HepG2 (cell line): ENCODE results near the gene ZNF674. TPM values are rescaled to one million over a fixed set of nuclear protein-coding genes. Genes with fewer than 3 reads are reported as not detected.

ENCODE experiments used
- ATAC-seq: fragments of 200-7000 bp; cut with Tn5 transposase; 3 replicates; pipeline ENCODE4 v1.9.1; 2020; ENCODE audit warnings: mild to moderate bottlenecking, moderate library complexity
- BruUV-seq: library from RNA; stranded (reverse); fragments of 400-500 nt; replicated peaks from 2 replicates; lab custom pipeline; 2021; lab: Mats Ljungman, UMichigan
- CTCF ChIA-PET: fragments of 300-600 bp; formaldehyde crosslinking; extraction: SDS; loops from one replicate; lab custom pipeline; 2021; ENCODE audit warnings: low total read pairs, inconsistent platforms, low intra/inter-chr PET ratio; lab: Yijun Ruan, JAX
- POLR2A ChIA-PET: fragments of 350-600 bp; sonication (Branson Sonifier 250); formaldehyde crosslinking; loops from one replicate; lab custom pipeline; 2020; ENCODE audit warnings: antibody characterized with exemption, inconsistent platforms; lab: Yijun Ruan, JAX
- DNase-seq: peaks from one replicate; pipeline ENCODE4 v3.0.0-alpha.2; 2015; ENCODE audit warnings: low spot score
- FAIRE-seq: peaks from 3 replicates; lab custom pipeline; 2011; peaks lifted over from hg19 to GRCh38; lab: Jason Lieb, UNC
- H2AFZ ChIP-seq: one replicate; pipeline ENCODE4 v1.6.1; 2011; ENCODE audit warnings: low read length, inconsistent platforms
- H3K27ac ChIP-seq: fragments of 300-600 bp; 3 replicates; pipeline ENCODE4 v1.8.0; 2011; ENCODE audit warnings: mixed run types, mild to moderate bottlenecking, mixed read lengths, low read length, inconsistent platforms; ENCODE audit not compliant: insufficient read depth; ENCODE audit errors: extremely low read length
- H3K27me3 ChIP-seq, 2 experiments: fragments of 200-600 bp in 1 of 2; 2 replicates in 1 of 2; 3 replicates in 1 of 2; pipeline versions ENCODE4 v1.6.0 to v1.8.0; 2011; ENCODE audit warnings: low read length in 2 of 2, mild to moderate bottlenecking in 2 of 2, moderate library complexity in 2 of 2, inconsistent platforms in 1 of 2; ENCODE audit not compliant: insufficient read depth in 2 of 2, control insufficient read depth in 1 of 2
- H3K36me3 ChIP-seq, 2 experiments: fragments of 200-600 bp in 1 of 2; replicated peaks in 1 of 2; 2 replicates in 1 of 2; 3 replicates in 1 of 2; pipeline versions ENCODE4 v1.5.1 to v1.8.0; 2011; ENCODE audit warnings: low read length in 2 of 2, inconsistent platforms in 1 of 2; ENCODE audit not compliant: insufficient read depth in 2 of 2, control insufficient read depth in 1 of 2
- H3K4me1 ChIP-seq: 2 replicates; pipeline ENCODE4 v1.5.1; 2012; ENCODE audit warnings: low read length, inconsistent platforms; ENCODE audit not compliant: insufficient read depth
- H3K4me2 ChIP-seq: 2 replicates; pipeline ENCODE4 v1.6.0; 2011; ENCODE audit warnings: low read depth, low read length, inconsistent platforms
- H3K4me3 ChIP-seq, 3 experiments: fragments of 200-600 bp in 1 of 3; sonication (generic), shearing (Covaris generic) in 1 of 3; replicated peaks in 1 of 3; 2 replicates each; pipeline ENCODE4 v1.5.1; 2011 to 2016; ENCODE audit warnings: low read length in 3 of 3, inconsistent platforms in 2 of 3, low read depth in 2 of 3, mild to moderate bottlenecking in 2 of 3, control low read depth in 1 of 3, mixed read lengths in 1 of 3; ENCODE audit not compliant: insufficient read depth in 1 of 3
- H3K79me2 ChIP-seq: one replicate; pipeline ENCODE4 v1.6.1; 2011; ENCODE audit warnings: low read length, inconsistent platforms; ENCODE audit not compliant: insufficient read depth
- H3K9ac ChIP-seq: 2 replicates; pipeline ENCODE4 v1.6.0; 2011; ENCODE audit warnings: mild to moderate bottlenecking, low read depth, low read length, inconsistent platforms; ENCODE audit not compliant: insufficient read depth
- H3K9me3 ChIP-seq: 2 replicates; pipeline ENCODE4 v1.5.1; 2012; ENCODE audit warnings: mild to moderate bottlenecking, low read length
- H4K20me1 ChIP-seq: 2 replicates; pipeline ENCODE4 v1.6.0; 2011; ENCODE audit warnings: inconsistent platforms, mild to moderate bottlenecking, low read length, moderate library complexity; ENCODE audit not compliant: insufficient read depth
- CHD2 ChIP-seq: IDR thresholded peaks from 2 replicates; pipeline ENCODE4 v1.6.1; 2011; ENCODE audit warnings: low read depth, low read length, improper control_type of control experiment
- FOSL2 ChIP-seq: sonication (generic); formaldehyde crosslinking; IDR thresholded peaks from 2 replicates; pipeline ENCODE4 v1.4.0; 2020; ENCODE audit warnings: missing genetic modification reagents
- SOX13 ChIP-seq, 3 experiments: fragments of 450-650 bp in 1 of 3; sonication (generic) in 1 of 3; formaldehyde crosslinking in 1 of 3; IDR thresholded peaks in 2 of 3; conservative IDR thresholded peaks in 1 of 3; 2 replicates each; pipeline versions ENCODE4 v1.5.0 to v1.6.1; 2016 to 2020; ENCODE audit warnings: antibody characterized with exemption in 1 of 3, mild to moderate bottlenecking in 1 of 3, missing compliant biosample characterization in 1 of 3, missing genetic modification reagents in 1 of 3, moderate library complexity in 1 of 3
- TFDP1 ChIP-seq: IDR thresholded peaks from 2 replicates; pipeline ENCODE4 v1.6.1; 2016; ENCODE audit warnings: missing compliant biosample characterization, missing genetic modification reagents, borderline replicate concordance
- ZNF256 ChIP-seq: sonication (generic); formaldehyde crosslinking; conservative IDR thresholded peaks from 2 replicates; pipeline ENCODE4 v1.4.0; 2020; ENCODE audit warnings: missing genetic modification reagents
- ZNF317 ChIP-seq: sonication (generic); formaldehyde crosslinking; IDR thresholded peaks from 2 replicates; pipeline ENCODE4 v1.5.0; 2020; ENCODE audit warnings: mild to moderate bottlenecking, missing genetic modification reagents
- ZNF768 ChIP-seq: sonication (generic); formaldehyde crosslinking; IDR thresholded peaks from 2 replicates; pipeline ENCODE4 v1.4.0; 2020; ENCODE audit warnings: missing genetic modification reagents
- ZNF792 ChIP-seq: IDR thresholded peaks from 2 replicates; pipeline ENCODE4 v1.6.1; 2016
- ZSCAN29 ChIP-seq: sonication (generic); formaldehyde crosslinking; conservative IDR thresholded peaks from 2 replicates; pipeline ENCODE4 v1.4.0; 2020; ENCODE audit warnings: mild to moderate bottlenecking, missing genetic modification reagents
- ZSCAN5A ChIP-seq: sonication (generic); formaldehyde crosslinking; IDR thresholded peaks from 2 replicates; pipeline ENCODE4 v1.8.0; 2022; ENCODE audit warnings: mild to moderate bottlenecking, missing genetic modification reagents, borderline replicate concordance
- WGBS: methylation state at CpG from one replicate; pipeline ENCODE4 v1.1.6; 2017; ENCODE audit warnings: low lambda C conversion rate; 5-methylcytosine and 5-hydroxymethylcytosine counted together
- in situ Hi-C: cut with HindIII; loops from 2 replicates; pipeline ENCODE4 v1.10.0; 2017; ENCODE audit warnings: low pct_unique_long_range_greater_than_20kb; ENCODE audit not compliant: extremely low pct_ligation_motif_present
- intact Hi-C: fragments of 100-400 bp; cut with micrococcal nuclease; formaldehyde crosslinking; loops from one replicate; pipeline ENCODE4 v1.10.0; 2022; ENCODE audit not compliant: unreplicated experiment
- polyA plus RNA-seq, 8 experiments: library from polyadenylated mRNA; depleted of rRNA in 3 of 8; stranded (reverse) in 7 of 8; unstranded in 1 of 8; fragments of >200 nt; fragmentation: Illumina TruSeq in 4 of 8; extraction: Trizol in 4 of 8; gene quantifications; 2 replicates each; pipeline versions ENCODE4 v1.2.1 to v1.2.3, GENCODE V29; 2011 to 2016; ENCODE audit warnings: low read depth in 4 of 8, missing spikeins in 1 of 8, mixed read lengths in 1 of 8; ENCODE audit not compliant: insufficient read depth in 1 of 8
- total RNA-seq, 5 experiments: library from RNA; depleted of rRNA; stranded (reverse); fragments of >200 nt; fragmentation: Illumina TruSeq; extraction: Trizol; gene quantifications; 2 replicates each; pipeline ENCODE4 v1.2.3, GENCODE V29; 2016; ENCODE audit warnings: low read depth in 1 of 5

The ZNF674 gene
- total and polyA plus RNA-seq, 2 of the 13 experiments (the other 11 are each of a cell fraction or from before 2014, with no cell fraction given) = 2.9 to 3.5 TPM

GRCh38 chrX:46500054-46500453 is 45.2 kb downstream of the ZNF674 start (continued):
- TF ChIP-seq ZSCAN5A (CRISPR knock-in tag) (no peak), ZNF256 (no peak), FOSL2 (CRISPR knock-in tag) (no peak)
- TF ChIP-seq, all 625 proteins: peak for 0

- Histone ChIP-seq H4K20me1 (no peaks in the 10 kb centered on the region), H3K4me1 (peaks cover 13% of the 10 kb centered on the region), H3K9me3 (no peaks in the 10 kb centered on the region), H3K27ac (no peak overlapping the region), H3K36me3 (no peaks in the 10 kb centered on the region), H3K27me3 (no peaks in the 10 kb centered on the region), H3K4me2 (no peak overlapping the region), H3K79me2 (no peaks in the 10 kb centered on the region), H3K9ac (no peak overlapping the region), H3K4me3 (no peak overlapping the region), H2AFZ (no peak overlapping the region)
- 98% methylated on average over 10 of the region's 10 CpGs for WGBS
- TF ChIP-seq ZNF768 (CRISPR knock-in tag) (no peak), CHD2 (no peak), ZSCAN29 (CRISPR knock-in tag) (no peak), ZNF317 (CRISPR knock-in tag) (no peak), ZNF792 (CRISPR knock-in tag) (no peak), SOX13 (IDR thresholded peaks at IDR 0.05) (no peak), SOX13 (CRISPR knock-in tag; conservative IDR thresholded peaks at IDR 0.05 in 1 of 2, IDR thresholded peaks at IDR 0.05 in 1 of 2) (no peak), TFDP1 (CRISPR knock-in tag) (no peak)
- POLR2A ChIA-PET = no interaction called here
- ATAC-seq = no peak
- CTCF ChIA-PET = no interaction called here
- intact Hi-C loops (no loop called here), in situ Hi-C loops (no loop called here)
- BruUV-seq = no TSS peak
- FAIRE-seq = no peak
- no peak for DNase-seq
These were observed 56.5 kb downstream of the ZNF674 start for GRCh38 chrX:46488712-46489111.
